GM13976 (cell line): ENCODE results near the gene BRPF3.

Experiments
- DNase-seq: peaks from one replicate; pipeline ENCODE4 v3.0.0; 2012; ENCODE audit warnings: low spot score
- CTCF ChIP-seq: IDR thresholded peaks from 2 replicates; pipeline ENCODE4 v1.5.1; 2012; ENCODE audit warnings: borderline replicate concordance, mild to moderate bottlenecking; ENCODE audit not compliant: insufficient read depth; ENCODE audit errors: extremely low read depth, missing control alignments, control extremely low read depth
- in situ Hi-C: fragments of 300-500 bp; cut with MboI; formaldehyde crosslinking; loops from one replicate; pipeline ENCODE4 v1.12.0; 2022; ENCODE audit warnings: low sequenced_read_pairs, mixed read lengths, inconsistent platforms; ENCODE audit not compliant: unreplicated experiment

The BRPF3 gene

GRCh38 chr6:36197739-36198221 is 1.2 kb downstream of the BRPF3 start:
- in situ Hi-C loops = no loop called here
- DNase-seq = no peak
- TF ChIP-seq CTCF = no peak

- DNase-seq = no peak
- in situ Hi-C loops = no loop called here
- TF ChIP-seq CTCF = no peak
These were observed 2.4 kb downstream of the BRPF3 start for GRCh38 chr6:36198986-36199385.

- no peak for DNase-seq
- TF ChIP-seq CTCF = no peak
- in situ Hi-C loops = loop anchor here (10.0 kb wide), 1 partner anchor 176 kb away; the partner anchor contains the start of genes MAPK14 and SLC26A8
These were observed 3.8 kb downstream of the BRPF3 start for GRCh38 chr6:36200154-36200891.

GRCh38 chr6:36200998-36201596 is 4.6 kb downstream of the BRPF3 start:
- TF ChIP-seq CTCF = no peak
- in situ Hi-C loops = loop anchor here (10.0 kb wide), 1 partner anchor 176 kb away; the partner anchor contains the start of genes MAPK14 and SLC26A8
- DNase-seq = no peak

- in situ Hi-C loops = loop anchor here (10.0 kb wide), 1 partner anchor 177 kb away; the partner anchor contains the start of genes MAPK14 and SLC26A8
- no peak for DNase-seq
These were observed 5.1 kb downstream of the BRPF3 start for GRCh38 chr6:36201612-36202011.

More at GRCh38 chr6:36201612-36202011, 5.1 kb downstream of the BRPF3 start:
- no peak for TF ChIP-seq CTCF
